ENCODE data around the gene SH3RF2. TPM values are rescaled to one million over a fixed set of nuclear protein-coding genes. Genes with fewer than 3 reads are reported as not detected.

The SH3RF2 gene
- total RNA-seq, 1 donor from 2014 or later: 50.6 TPM

DNA sequence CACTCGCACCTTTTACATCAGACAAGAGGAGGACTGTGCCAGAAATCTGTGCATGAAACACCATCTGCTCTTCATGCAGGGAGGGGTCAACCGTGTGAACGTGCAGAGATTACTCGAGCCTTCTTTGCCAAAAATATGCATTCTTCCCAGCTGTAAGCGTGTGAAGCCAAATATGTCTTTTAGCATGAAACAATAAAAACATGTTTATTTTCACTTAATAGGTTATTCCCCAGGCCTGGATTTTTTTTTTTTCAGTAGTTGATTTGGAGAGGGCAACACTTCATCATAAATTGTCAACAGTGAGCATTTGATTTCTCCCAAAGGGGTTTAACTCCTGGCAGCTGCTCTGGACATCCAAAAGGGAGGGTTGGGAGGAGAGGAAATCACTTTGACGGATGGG, 145.2 kb downstream of the SH3RF2 start:
- H3K4me1 ChIP-seq: no peaks in the 10 kb centered on the region
- no peak overlapping the region for H3K4me3 ChIP-seq
- no peaks in the 10 kb centered on the region for H3K9me3 ChIP-seq
- no peaks in the 10 kb centered on the region for H3K27me3 ChIP-seq
- H3K36me3 ChIP-seq: no peaks in the 10 kb centered on the region
- no peak for DNase-seq (ENCODE audit: low spot score in 2 of 2)
- TF ChIP-seq, protein P1, sequence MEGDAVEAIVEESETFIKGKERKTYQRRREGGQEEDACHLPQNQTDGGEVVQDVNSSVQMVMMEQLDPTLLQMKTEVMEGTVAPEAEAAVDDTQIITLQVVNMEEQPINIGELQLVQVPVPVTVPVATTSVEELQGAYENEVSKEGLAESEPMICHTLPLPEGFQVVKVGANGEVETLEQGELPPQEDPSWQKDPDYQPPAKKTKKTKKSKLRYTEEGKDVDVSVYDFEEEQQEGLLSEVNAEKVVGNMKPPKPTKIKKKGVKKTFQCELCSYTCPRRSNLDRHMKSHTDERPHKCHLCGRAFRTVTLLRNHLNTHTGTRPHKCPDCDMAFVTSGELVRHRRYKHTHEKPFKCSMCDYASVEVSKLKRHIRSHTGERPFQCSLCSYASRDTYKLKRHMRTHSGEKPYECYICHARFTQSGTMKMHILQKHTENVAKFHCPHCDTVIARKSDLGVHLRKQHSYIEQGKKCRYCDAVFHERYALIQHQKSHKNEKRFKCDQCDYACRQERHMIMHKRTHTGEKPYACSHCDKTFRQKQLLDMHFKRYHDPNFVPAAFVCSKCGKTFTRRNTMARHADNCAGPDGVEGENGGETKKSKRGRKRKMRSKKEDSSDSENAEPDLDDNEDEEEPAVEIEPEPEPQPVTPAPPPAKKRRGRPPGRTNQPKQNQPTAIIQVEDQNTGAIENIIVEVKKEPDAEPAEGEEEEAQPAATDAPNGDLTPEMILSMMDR (IDR thresholded peaks at IDR 0.05): no peak
- H3K27ac ChIP-seq: no peak overlapping the region
- intact Hi-C loops (cut with DNase I): no loop called here

DNA sequence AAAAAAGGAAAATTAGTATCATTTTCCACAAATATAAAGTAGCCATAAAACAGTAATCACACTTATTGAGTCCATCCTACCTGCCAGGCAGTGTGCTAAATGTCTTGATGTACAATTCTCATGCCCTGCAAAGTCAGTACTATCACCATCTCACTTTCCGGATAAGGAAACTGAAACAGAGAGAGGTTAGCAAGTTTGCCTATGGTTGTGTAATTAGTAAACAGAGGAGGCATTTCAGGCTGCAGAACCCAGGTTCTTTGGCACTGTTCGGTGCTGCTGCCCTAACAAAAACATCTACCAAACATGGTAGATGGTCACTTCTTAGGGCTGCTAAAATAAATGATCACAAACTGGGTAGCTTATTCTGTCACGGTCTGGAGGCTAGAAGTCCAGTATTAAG, 146.4 kb downstream of the SH3RF2 start:
- TF ChIP-seq, protein P1 (IDR thresholded peaks at IDR 0.05): no peak
- H3K27me3 ChIP-seq: no peaks in the 10 kb centered on the region
- no peak for DNase-seq (ENCODE audit: low spot score in 2 of 2)
- no peaks in the 10 kb centered on the region for H3K36me3 ChIP-seq
- H3K4me1 ChIP-seq: no peaks in the 10 kb centered on the region
- no peak overlapping the region for H3K4me3 ChIP-seq
- no peak overlapping the region for H3K27ac ChIP-seq
- no peaks in the 10 kb centered on the region for H3K9me3 ChIP-seq
- intact Hi-C loops (cut with DNase I): no loop called here

DNA sequence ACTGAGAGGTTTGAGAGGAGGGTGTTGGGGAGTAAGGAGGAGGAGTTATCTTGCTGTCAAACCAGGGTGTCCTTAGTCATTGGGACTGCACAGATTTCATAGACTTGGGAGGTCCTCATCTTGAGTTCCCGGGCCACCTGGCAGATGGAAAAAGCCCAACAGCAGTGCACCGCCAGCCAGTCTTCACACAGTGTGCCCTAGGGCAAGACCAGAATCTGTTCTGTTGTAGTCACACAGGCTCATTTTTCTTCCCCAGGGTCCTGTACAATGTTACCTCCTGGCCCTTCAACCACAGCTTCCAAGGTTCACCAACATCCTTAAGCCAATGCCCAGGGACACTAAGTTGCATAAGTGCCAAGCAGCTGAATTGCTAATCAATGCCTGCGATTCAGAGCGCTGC, 148.0 kb downstream of the SH3RF2 start:
- intact Hi-C loops (cut with DNase I): no loop called here
- TF ChIP-seq, protein P1 (IDR thresholded peaks at IDR 0.05): no peak
- Histone ChIP-seq H3K4me1 (no peaks in the 10 kb centered on the region), H3K27me3 (no peaks in the 10 kb centered on the region), H3K27ac (no peak overlapping the region), H3K9me3 (no peaks in the 10 kb centered on the region), H3K4me3 (no peak overlapping the region), H3K36me3 (no peaks in the 10 kb centered on the region)
- DNase-seq (ENCODE audit: low spot score in 2 of 2): no peak

DNA sequence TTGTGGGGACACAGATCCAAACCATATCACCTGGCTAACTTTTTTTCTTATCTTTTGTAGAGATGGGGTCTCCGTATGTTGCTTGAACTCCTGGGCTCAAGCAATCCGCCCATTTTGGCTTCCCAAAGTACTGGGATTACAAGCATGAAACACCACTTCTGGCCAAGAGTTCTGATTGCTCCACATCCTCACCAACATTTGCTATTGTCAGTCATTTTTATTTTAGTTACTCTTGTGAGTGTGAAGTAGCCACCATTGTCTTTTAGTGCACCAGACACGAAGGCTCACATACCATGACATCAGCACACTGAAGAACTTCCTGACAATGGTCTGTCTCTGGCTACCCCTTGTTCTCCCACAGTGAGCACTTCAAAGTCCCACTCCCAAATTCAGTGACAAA, 151.7 kb downstream of the SH3RF2 start:
- Histone ChIP-seq H3K36me3 (no peaks in the 10 kb centered on the region), H3K4me3 (no peak overlapping the region), H3K27ac (no peak overlapping the region), H3K9me3 (no peaks in the 10 kb centered on the region), H3K4me1 (no peaks in the 10 kb centered on the region), H3K27me3 (no peaks in the 10 kb centered on the region)
- DNase-seq (ENCODE audit: low spot score in 2 of 2): no peak
- TF ChIP-seq, protein P1 (IDR thresholded peaks at IDR 0.05): no peak
- intact Hi-C loops (cut with DNase I): no loop called here

DNA sequence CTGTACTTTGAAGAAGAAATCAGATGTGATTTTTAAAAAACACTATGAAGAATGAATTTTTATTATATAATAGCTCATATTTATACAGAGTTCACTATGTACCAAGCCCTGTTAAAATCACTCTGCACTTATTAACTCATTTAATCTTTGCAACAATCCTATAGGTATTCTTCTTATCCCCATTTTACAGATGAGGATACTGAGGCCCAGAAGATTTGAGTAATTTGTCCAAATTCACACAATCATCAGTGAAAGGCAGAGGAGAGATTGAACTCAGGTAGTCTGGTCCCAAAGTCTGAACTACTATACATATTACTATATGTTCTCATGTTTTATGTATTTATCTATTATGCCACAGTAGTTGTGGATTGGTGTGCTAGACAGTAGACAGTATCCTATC, 152.9 kb downstream of the SH3RF2 start:
- intact Hi-C loops (cut with DNase I): no loop called here
- DNase-seq (ENCODE audit: low spot score in 2 of 2): no peak
- Histone ChIP-seq H3K9me3 (no peaks in the 10 kb centered on the region), H3K27ac (no peak overlapping the region), H3K4me3 (no peak overlapping the region), H3K4me1 (no peaks in the 10 kb centered on the region), H3K27me3 (no peaks in the 10 kb centered on the region), H3K36me3 (no peaks in the 10 kb centered on the region)
- TF ChIP-seq, protein P1 (IDR thresholded peaks at IDR 0.05): no peak

DNA sequence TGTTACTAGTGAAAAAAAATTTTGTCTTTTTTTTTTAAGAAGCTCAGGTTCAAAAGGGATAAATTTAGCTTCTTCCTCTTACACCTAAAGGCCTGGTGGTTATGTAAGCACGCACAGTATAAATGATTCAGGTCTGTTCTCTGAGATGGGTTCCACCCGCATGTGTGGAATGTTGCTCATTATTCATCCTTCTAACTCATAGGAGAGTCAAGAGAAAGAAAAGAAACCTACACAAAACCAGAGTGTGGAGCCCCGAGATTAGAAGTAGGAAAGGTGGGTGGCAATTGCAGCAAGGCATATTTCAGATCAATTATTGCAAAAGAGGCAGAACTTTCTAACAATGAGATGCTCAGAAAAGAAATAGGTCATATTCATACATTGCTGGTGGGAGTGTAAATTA, 155.5 kb downstream of the SH3RF2 start:
- H3K27me3 ChIP-seq: no peaks in the 10 kb centered on the region
- H3K9me3 ChIP-seq: no peaks in the 10 kb centered on the region
- intact Hi-C loops (cut with DNase I): no loop called here
- H3K4me1 ChIP-seq: no peaks in the 10 kb centered on the region
- H3K4me3 ChIP-seq: no peak overlapping the region
- no peak for DNase-seq (ENCODE audit: low spot score in 2 of 2)
- H3K36me3 ChIP-seq: no peaks in the 10 kb centered on the region
- no peak overlapping the region for H3K27ac ChIP-seq
- TF ChIP-seq, protein P1 (IDR thresholded peaks at IDR 0.05): no peak
